Middle frontal gyrus (tissue), 1 donor: ENCODE results near the gene ARSH.
"Not testable (repeated sequence)": the region's sequence is repeated elsewhere in the genome, so short reads cannot be mapped to it uniquely, and the experiment has no call there.

Experiments
- DNase-seq: peaks from one replicate; pipeline ENCODE4 v3.0.0-alpha.2; 2015; ENCODE audit warnings: low spot score; ENCODE audit errors: extremely low spot score

ARSH gene

DNA sequence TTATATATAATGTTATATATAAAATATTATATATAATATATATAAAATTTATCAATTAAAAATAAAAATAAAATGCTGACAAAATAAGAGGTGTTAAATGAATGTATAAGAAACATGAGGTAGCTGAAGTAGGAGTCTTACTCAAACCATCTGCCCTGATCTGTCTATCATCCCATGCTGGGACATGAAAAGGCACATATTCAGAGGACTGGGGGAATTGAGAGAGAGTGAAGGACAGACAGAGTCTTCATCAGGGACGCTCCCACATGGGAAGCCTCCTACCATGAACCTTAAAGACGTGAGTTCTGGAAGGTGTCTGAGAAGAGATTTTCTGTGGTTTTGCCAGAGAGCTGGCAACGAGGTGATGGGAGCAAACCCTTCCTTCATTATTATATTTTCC is 30.9 kb downstream of the ARSH start:
- DNase-seq, result no peak

DNA sequence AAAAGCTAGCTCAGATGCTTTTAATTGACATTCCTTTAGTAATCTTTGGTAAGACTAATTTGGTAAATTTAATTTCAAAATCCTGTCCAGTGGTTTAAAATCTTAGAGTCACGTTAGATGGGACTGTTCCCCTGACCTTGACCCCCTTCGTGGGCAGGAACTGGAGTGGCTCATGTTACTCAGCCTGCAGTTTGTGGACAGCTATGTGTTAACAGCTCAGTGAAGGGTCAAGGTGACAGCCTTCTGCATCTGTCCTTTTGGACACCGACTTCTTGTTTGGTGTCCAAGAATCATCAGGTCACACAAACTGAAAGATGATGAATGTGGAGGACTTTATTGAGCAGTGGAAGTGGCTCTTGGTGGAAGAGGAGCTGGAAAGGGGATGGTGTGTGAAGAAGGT is 37.9 kb downstream of the ARSH start:
- DNase-seq, result no peak

DNA sequence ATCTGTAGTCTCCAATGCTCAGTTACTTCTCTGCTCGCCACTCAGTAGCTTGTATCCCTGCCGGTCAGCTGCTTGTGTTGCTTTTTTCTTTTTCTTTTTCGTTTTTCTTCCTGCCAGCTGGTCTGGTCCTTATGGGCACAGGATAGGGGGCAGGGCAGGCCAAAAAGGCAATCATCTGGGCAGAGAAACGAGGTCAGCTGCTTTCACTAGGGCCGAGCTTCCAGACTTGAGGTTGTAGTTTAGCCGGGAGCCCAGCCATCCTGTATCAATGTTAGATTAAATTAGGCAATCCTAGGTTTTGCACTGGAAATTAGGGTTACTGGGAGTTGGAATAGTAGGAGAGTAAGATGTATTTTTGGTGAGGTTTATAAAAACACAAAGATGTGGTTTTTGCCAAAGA is 38.3 kb downstream of the ARSH start:
- DNase-seq, result no peak

DNA sequence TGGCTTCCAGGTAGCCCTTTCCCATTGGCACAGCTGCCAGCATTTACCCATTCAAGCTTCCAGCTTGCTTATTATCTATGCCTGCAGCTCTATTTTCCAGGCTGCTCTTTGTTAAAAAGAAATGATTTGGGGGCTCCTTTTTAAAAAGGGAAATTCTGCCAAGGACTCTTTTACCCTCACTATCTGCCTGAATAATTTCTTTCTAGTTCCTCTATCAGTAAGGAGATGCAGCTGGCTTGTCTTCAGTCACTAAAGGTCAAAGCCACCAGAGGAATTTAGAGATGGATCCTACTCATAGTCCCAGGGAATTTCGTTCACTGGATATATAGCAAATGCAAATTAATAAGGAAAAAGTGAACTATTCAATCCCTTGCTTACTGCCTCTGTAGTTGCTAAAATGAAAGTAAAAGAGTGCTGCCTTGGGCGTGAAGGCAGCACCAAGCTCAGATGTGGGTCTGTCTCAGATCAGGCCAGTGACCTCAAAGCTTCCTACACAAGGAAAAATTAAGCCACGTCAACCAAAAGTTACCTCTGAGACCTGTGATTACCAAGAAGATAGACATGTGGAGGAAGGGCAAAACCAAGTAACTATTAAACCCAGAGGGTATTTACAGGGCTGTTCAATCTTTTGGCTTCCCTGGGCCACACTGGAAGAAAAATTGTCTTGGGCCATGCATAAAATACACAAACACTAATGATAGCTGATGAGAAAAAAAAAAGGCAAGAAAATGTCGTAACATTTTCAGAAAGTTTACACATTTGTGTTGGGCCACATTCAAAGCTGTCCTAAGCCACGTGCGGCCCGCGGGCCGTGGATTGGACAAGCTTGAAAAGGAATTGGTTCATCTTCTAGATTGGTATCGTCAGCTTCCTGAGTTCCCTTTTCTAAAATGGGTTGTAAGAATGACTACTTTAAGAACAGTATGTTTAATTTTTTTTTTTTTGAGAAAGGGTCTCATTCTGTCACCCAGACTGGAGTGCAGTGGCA is 40.2 kb downstream of the ARSH start:
- DNase-seq, result no peak

DNA sequence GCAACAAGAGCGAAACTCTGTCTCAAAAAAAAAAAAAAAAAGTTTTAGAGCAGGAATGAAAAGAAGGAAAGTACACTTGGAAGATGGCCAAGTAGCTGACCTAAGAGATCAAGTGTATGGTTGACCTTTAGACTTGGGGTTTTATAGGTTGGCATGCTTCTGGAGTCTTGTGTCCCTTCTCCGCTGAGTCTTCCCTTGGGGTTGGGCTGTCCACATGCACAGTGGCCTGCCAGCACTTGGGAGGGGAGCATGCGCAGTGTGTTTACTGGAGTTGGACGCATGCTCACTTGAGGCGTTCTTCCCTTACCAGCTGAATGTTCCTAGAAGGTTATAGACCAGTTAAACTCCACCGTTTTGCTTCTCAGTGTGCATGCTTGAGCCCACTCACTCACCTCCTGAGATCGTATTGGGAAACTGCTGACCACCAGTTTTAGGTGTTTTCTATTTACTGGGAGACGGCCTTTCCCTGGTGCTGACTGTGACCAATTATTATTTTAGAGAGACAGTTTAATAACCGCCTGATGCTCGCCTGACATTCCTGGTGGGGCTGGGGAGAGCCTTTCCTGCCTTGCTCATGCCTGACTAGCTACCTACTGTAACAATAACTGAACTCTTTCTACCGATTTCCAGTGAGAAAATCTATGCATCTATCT is 44.3 kb downstream of the ARSH start:
- not testable (repeated sequence) for DNase-seq

DNA sequence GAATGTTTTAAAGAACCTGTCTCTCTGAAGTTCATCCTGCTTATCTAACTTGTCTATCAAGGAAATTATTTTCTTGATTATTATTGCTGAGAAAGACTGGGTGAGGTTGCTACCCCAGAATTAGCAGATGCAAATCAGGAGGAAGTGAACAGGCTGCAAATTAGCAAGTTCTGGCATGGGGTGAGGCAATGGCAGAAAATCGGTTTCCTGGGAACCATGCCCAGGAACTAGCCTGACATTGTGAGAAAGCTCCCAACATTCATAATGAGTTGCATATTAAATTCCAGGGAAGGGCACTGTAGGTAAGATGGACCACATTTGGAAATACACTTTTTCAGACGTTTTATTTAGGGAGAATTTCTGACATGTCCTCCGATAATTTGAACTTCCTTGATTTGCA is 46.5 kb downstream of the ARSH start:
- DNase-seq, result no peak

DNA sequence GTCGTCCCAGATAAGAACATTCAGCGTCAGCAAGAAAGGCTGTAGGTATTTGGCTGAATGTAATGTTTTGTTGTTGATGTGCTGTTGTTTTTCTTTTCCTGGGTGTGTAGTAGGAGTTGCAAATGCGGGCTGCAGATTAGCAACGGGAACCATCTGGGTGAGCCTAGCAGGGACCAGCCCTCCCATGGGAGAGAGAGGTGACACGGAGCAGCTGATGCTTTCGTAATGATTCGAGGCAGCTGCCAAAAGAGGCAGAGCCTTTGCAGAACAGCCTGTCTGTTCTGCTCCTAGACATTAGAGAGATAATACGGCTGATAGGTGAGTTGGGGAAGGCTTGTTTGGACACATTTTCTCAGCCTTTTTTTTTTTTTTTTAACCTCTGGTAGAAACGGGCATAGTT is 60.2 kb downstream of the ARSH start:
- no peak for DNase-seq

DNA sequence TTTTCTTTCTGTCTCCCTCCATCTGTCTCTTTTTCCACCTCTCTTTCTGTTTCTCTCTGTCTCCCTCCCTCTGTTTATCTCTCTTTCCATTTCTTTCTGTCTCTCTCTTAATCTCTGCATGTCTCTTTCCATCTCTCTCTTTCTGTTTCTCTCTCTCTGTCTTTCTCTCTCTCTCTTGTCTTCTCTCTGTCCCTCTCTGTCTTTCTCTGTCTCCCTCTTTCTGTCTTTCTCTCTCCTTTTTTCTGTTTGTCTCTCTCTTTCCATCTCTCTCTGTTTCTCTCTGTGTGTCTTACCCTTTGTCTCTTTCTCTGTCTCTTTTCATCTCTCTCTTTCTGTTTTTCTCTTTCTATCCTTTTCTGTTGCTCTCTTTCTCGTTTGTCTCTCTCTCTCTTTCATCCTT is 69.6 kb downstream of the ARSH start:
- no peak for DNase-seq

DNA sequence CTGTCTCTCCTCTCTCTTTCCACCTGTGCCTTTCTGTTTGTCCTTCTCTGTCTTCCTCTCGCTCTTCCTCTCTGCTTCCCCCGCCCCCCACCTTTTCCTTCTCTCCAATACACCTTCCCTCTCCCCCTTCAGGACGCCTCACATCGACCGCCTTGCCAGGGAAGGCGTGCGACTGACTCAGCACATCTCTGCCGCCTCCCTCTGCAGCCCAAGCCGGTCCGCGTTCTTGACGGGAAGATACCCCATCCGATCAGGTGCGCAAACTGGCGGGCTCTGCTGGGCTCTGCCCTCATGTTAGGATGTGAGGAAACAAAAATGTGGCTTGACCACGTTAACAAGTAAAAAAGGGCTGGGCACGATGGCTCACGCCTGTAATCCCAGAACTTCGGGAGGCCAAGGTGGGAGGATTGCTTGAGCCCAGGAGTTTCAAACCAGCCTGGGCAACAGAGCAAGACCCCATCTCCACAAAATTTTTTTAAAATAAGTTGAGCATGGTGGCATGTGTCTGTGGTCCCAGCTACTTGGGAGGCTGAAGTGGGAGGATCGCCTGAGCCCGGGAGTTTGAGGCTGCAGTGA is 70.2 kb downstream of the ARSH start:
- no peak for DNase-seq
